ENCODE data around the gene INPP5A.

INPP5A gene

GRCh38 chr10:132532179-132532578 is 5.4 kb upstream of the INPP5A start:
- no peak for DNase-seq (ENCODE audit: extremely low read depth, low read depth)
- no peak for TF ChIP-seq CTCF (IDR thresholded peaks at IDR 0.05; ENCODE audit: low read depth, low read length)

GRCh38 chr10:132532749-132533560 is 4.6 kb upstream of the INPP5A start:
- no peak for DNase-seq (ENCODE audit: extremely low read depth, low read depth)
- no peak for TF ChIP-seq CTCF (IDR thresholded peaks at IDR 0.05; ENCODE audit: low read depth, low read length)

GRCh38 chr10:132533571-132534260 is 3.9 kb upstream of the INPP5A start:
- TF ChIP-seq CTCF (IDR thresholded peaks at IDR 0.05; ENCODE audit: low read depth, low read length): no peak
- no peak for DNase-seq (ENCODE audit: extremely low read depth, low read depth)

- no peak for DNase-seq (ENCODE audit: extremely low read depth, low read depth)
Observed at GRCh38 chr10:132534391-132535064, 3.1 kb upstream of the INPP5A start.

GRCh38 chr10:132535065-132535651 is 2.4 kb upstream of the INPP5A start:
- DNase-seq (ENCODE audit: extremely low read depth, low read depth): no peak
- no peak for TF ChIP-seq CTCF (IDR thresholded peaks at IDR 0.05; ENCODE audit: low read depth, low read length)

More at GRCh38 chr10:132534391-132535064, 3.1 kb upstream of the INPP5A start:
- no peak for TF ChIP-seq CTCF (IDR thresholded peaks at IDR 0.05; ENCODE audit: low read depth, low read length)

- no peak for TF ChIP-seq CTCF (IDR thresholded peaks at IDR 0.05; ENCODE audit: low read depth, low read length)
- no peak for DNase-seq (ENCODE audit: extremely low read depth, low read depth)
Observed at GRCh38 chr10:132536241-132536876, 1.2 kb upstream of the INPP5A start.

Data from AG09319 (cell line).